ENCODE data around the gene NT5C1B.

NT5C1B gene

GRCh38 chr2:18611604-18612003, 22.2 kb upstream of the NT5C1B start:
- no peak for TF ChIP-seq CTCF (IDR thresholded peaks at IDR 0.05; ENCODE audit: borderline replicate concordance, insufficient read depth, low read depth, low read length)
- no peak overlapping the region for H3K4me3 ChIP-seq (ENCODE audit: low read depth, low read length)

GRCh38 chr2:18611184-18611583, 21.8 kb upstream of the NT5C1B start:
- no peak for TF ChIP-seq CTCF (IDR thresholded peaks at IDR 0.05; ENCODE audit: borderline replicate concordance, insufficient read depth, low read depth, low read length)
- no peak overlapping the region for H3K4me3 ChIP-seq (ENCODE audit: low read depth, low read length)

GRCh38 chr2:18610651-18611050, 21.3 kb upstream of the NT5C1B start:
- no peak for TF ChIP-seq CTCF (IDR thresholded peaks at IDR 0.05; ENCODE audit: borderline replicate concordance, insufficient read depth, low read depth, low read length)
- H3K4me3 ChIP-seq (ENCODE audit: low read depth, low read length), result no peak overlapping the region

- no peak for TF ChIP-seq CTCF (IDR thresholded peaks at IDR 0.05; ENCODE audit: borderline replicate concordance, insufficient read depth, low read depth, low read length)
Observed at GRCh38 chr2:18610090-18610489, 20.7 kb upstream of the NT5C1B start.

GRCh38 chr2:18605115-18605514, 15.7 kb upstream of the NT5C1B start:
- H3K4me3 ChIP-seq (ENCODE audit: low read depth, low read length), result no peak overlapping the region
- no peak for TF ChIP-seq CTCF (IDR thresholded peaks at IDR 0.05; ENCODE audit: borderline replicate concordance, insufficient read depth, low read depth, low read length)

More at GRCh38 chr2:18610090-18610489, 20.7 kb upstream of the NT5C1B start:
- H3K4me3 ChIP-seq (ENCODE audit: low read depth, low read length), result no peak overlapping the region

- H3K4me3 ChIP-seq (ENCODE audit: low read depth, low read length), result no peak overlapping the region
- TF ChIP-seq CTCF (IDR thresholded peaks at IDR 0.05; ENCODE audit: borderline replicate concordance, insufficient read depth, low read depth, low read length), result no peak
Observed at GRCh38 chr2:18604531-18604885, 15.1 kb upstream of the NT5C1B start.

GRCh38 chr2:18603854-18604530, 14.6 kb upstream of the NT5C1B start:
- no peak for TF ChIP-seq CTCF (IDR thresholded peaks at IDR 0.05; ENCODE audit: borderline replicate concordance, insufficient read depth, low read depth, low read length)
- no peak overlapping the region for H3K4me3 ChIP-seq (ENCODE audit: low read depth, low read length)
